ENCODE measurements around the gene PHF12. TPM values are rescaled to one million over a fixed set of nuclear protein-coding genes. Genes with fewer than 3 reads are reported as not detected.

The PHF12 gene
- total RNA-seq, 4 donors from 2014 or later, result 22.0 to 62.9 (median 60.1) TPM

DNA sequence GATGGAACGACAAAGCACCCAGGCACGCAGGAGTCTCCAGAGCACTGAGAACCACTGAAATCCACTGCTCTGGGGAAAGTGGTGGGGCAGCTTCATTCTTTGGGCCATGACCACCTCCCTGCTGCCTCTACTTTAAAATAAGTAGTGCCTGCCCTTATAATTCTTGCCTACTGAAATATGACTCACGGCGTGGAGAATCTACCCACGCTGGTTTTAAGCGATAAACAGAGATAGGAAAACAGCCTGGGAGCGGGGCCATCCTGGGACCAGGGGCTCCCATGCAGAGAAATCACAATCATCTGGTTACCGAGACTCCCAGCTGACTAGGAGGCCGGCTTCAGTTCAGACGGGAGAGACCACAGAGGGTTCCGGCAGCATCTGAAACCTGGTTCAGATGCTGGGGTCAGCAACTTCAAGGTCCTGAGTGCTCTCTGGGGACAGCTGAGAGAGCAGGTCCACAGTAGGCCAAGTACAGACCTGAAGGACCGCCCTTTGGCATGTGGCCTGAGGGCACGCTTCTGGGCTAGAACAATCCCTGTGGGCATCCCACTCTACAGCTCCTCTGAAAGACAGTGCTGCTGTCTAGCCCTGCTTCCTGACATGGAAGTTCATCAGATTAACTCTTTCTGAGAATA lies 39.8 kb downstream of the PHF12 start:
- intact Hi-C loops (cut with DNase I), result loop anchor here (5.0 kb wide), 1 partner anchor 149 kb away; no protein-coding TSS in a partner anchor
- 89 to 98% methylated on average over 13 of the region's 13 CpGs for WGBS, 2 donors
- TF ChIP-seq, protein P1, sequence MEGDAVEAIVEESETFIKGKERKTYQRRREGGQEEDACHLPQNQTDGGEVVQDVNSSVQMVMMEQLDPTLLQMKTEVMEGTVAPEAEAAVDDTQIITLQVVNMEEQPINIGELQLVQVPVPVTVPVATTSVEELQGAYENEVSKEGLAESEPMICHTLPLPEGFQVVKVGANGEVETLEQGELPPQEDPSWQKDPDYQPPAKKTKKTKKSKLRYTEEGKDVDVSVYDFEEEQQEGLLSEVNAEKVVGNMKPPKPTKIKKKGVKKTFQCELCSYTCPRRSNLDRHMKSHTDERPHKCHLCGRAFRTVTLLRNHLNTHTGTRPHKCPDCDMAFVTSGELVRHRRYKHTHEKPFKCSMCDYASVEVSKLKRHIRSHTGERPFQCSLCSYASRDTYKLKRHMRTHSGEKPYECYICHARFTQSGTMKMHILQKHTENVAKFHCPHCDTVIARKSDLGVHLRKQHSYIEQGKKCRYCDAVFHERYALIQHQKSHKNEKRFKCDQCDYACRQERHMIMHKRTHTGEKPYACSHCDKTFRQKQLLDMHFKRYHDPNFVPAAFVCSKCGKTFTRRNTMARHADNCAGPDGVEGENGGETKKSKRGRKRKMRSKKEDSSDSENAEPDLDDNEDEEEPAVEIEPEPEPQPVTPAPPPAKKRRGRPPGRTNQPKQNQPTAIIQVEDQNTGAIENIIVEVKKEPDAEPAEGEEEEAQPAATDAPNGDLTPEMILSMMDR (IDR thresholded peaks at IDR 0.05), result no peak
- no peak for TF ChIP-seq POLR2A (IDR thresholded peaks at IDR 0.05)
- peaks cover 0 to 11% of the 10 kb centered on the region in 2 donors for H3K4me1 ChIP-seq
- peak overlapping the region in 1 of 3 donors; percentile 13 for H3K27ac ChIP-seq
- no peak overlapping the region for H3K4me3 ChIP-seq (replicated peaks in 1 of 3)
- H3K27me3 ChIP-seq, result no peaks in the 10 kb centered on the region
- DNase-seq, result no peak
- no peaks in the 10 kb centered on the region for H3K9me3 ChIP-seq
- H3K36me3 ChIP-seq, result peaks cover 84 to 94% of the 10 kb centered on the region in 2 donors

DNA sequence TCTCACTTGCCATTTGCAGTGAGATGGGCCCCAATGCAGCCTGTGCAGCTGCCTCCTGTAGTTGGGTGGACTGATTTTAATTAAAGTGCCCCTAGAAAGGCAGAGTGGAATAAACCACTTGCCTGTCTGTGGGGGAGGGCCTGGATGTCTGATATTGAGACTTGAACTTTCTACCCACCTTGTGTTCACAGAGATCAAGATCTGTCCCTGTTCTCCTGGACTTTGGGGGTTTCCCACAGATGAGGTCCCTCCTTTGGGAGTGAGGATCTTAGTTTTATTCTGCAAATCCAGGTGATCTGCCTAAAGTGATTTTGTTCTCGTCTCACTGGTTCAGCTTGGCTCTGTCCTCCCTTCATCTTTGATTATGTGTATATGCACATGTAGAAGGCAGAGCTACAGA lies 40.8 kb downstream of the PHF12 start:
- no peaks in the 10 kb centered on the region for H3K27me3 ChIP-seq
- H3K4me1 ChIP-seq, result peaks cover 0 to 11% of the 10 kb centered on the region in 2 donors
- intact Hi-C loops (cut with DNase I), result loop anchor here (5.0 kb wide), 1 partner anchor 148 kb away; no protein-coding TSS in a partner anchor
- WGBS, 2 donors, result 96 to 100% methylated on average over 1 of the region's 1 CpG
- H3K4me3 ChIP-seq (replicated peaks in 1 of 3), result no peak overlapping the region
- TF ChIP-seq, protein P1 (IDR thresholded peaks at IDR 0.05), result no peak
- TF ChIP-seq POLR2A (IDR thresholded peaks at IDR 0.05), result no peak
- H3K27ac ChIP-seq, result no peak overlapping the region
- H3K9me3 ChIP-seq, result no peaks in the 10 kb centered on the region
- H3K36me3 ChIP-seq, result peaks cover 78 to 93% of the 10 kb centered on the region in 2 donors
- DNase-seq, result no peak

DNA sequence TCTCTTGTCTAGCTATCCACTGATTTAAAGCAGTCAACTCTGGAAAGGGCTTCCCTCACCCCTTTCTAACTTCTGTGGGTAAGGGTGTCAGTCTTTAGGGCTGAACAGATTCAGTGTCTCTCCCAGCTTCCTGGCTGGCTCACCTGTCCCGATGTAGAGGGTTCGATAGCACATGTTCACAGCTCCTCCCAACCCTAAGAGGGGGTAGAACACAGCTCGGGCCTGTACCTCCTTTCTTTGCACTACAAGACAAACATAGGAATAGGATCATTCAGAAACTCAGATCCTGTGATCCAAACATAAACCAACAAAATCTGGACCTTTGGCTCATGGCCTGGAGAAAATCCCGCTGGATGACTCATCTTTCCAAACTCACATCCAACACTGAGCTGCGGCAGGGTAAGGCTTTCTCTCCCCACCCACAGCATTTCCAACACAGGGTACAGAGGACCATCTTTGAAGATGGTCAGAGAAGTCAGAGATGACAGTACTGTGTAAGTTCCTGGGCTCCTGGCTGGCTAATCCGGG lies 42.6 kb downstream of the PHF12 start:
- Histone ChIP-seq H3K36me3 (peaks cover 65 to 78% of the 10 kb centered on the region in 2 donors), H3K9me3 (no peaks in the 10 kb centered on the region), H3K27ac (peak overlapping the region in 2 of 3 donors; percentile 28 to 32), H3K4me3 (replicated peaks in 1 of 3) (no peak overlapping the region), H3K4me1 (peaks cover 0 to 11% of the 10 kb centered on the region in 2 donors), H3K27me3 (no peaks in the 10 kb centered on the region)
- intact Hi-C loops (cut with DNase I), result loop anchor here (5.0 kb wide), 1 partner anchor 39 kb away; no protein-coding TSS in a partner anchor
- no peak for DNase-seq
- TF ChIP-seq, protein P1 (IDR thresholded peaks at IDR 0.05), result no peak
- TF ChIP-seq POLR2A (IDR thresholded peaks at IDR 0.05), result no peak
- 58 to 65% methylated on average over 6 of the region's 6 CpGs for WGBS, 2 donors

DNA sequence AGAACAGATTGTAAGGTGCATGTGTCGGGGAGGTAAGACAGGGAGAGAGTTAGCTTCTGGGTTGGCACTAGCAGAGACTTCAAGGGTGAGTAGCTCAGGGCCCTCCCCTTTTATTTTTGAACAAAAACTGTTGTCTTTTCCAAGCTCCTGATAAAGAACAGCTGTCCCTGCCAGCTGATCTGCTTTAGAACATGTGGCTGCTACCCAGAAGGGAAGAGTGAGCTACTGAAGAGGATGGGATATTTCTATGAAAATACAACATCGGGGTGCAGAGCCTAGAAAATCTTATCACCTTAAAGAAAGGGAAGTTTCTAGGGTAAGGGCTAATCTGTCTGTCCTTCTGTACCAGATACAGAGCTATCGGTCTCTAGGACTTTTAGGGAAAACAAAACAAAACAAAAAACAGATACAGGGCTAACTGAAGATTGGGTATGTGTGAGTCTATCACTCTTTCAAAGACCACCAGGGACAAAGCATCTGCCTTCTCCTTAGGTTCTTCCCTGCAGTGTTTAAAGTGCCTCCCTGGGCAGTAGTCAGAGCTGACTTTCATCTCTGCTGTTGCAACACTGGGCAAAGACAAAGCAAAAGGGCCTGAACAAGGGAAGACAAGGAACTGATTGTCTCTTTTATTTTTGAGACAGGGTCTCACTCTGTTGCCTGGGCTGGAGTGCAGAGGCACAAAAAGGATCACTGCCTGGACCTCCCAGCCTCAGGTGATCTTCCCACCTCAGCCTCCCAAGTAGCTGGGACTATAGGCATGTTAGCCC lies 43.4 kb downstream of the PHF12 start:
- intact Hi-C loops (cut with DNase I), result loop anchor here (5.0 kb wide), 1 partner anchor 39 kb away; no protein-coding TSS in a partner anchor
- Histone ChIP-seq H3K27me3 (no peaks in the 10 kb centered on the region), H3K4me3 (replicated peaks in 1 of 3) (no peak overlapping the region), H3K4me1 (peaks cover 4 to 17% of the 10 kb centered on the region in 2 donors), H3K36me3 (peaks cover 57 to 70% of the 10 kb centered on the region in 2 donors), H3K27ac (peak overlapping the region in 2 of 3 donors; percentile 28 to 32), H3K9me3 (no peaks in the 10 kb centered on the region)
- DNase-seq, result no peak
- WGBS, 2 donors, result 83% methylated on average over 3 of the region's 3 CpGs
- TF ChIP-seq POLR2A (IDR thresholded peaks at IDR 0.05), result no peak
- TF ChIP-seq, protein P1 (IDR thresholded peaks at IDR 0.05), result no peak
